NCI-H510A (cell line): Measurements from ENCODE around the gene CLDN5.
"Not testable (repeated sequence)": the region's sequence is repeated elsewhere in the genome, so short reads cannot be mapped to it uniquely, and the experiment has no call there.

Experiments used
- DNase-seq: peaks from one replicate; lab custom pipeline; 2025; lab: John Stamatoyannopoulos, UW

CLDN5 gene

GRCh38 chr22:19548427-19548826, 24.2 kb upstream of the CLDN5 start:
- DNase-seq = not testable (repeated sequence)

GRCh38 chr22:19547620-19548019, 23.4 kb upstream of the CLDN5 start:
- no peak for DNase-seq

- no peak for DNase-seq
Measured at GRCh38 chr22:19546680-19547079, 22.5 kb upstream of the CLDN5 start.

GRCh38 chr22:19545935-19546207, 21.7 kb upstream of the CLDN5 start:
- DNase-seq = no peak

- DNase-seq = no peak
Measured at GRCh38 chr22:19543970-19544708, 19.9 kb upstream of the CLDN5 start.

GRCh38 chr22:19540394-19540793, 16.2 kb upstream of the CLDN5 start:
- DNase-seq = no peak

GRCh38 chr22:19537941-19538488, 13.8 kb upstream of the CLDN5 start:
- DNase-seq = no peak

GRCh38 chr22:19536564-19536963, 12.4 kb upstream of the CLDN5 start:
- no peak for DNase-seq

GRCh38 chr22:19535001-19535400, 10.8 kb upstream of the CLDN5 start:
- DNase-seq = no peak

- no peak for DNase-seq
Measured at GRCh38 chr22:19533857-19534256, 9.6 kb upstream of the CLDN5 start.

- DNase-seq = no peak
Measured at GRCh38 chr22:19533049-19533626, 8.9 kb upstream of the CLDN5 start.

- DNase-seq = not testable (repeated sequence)
Measured at GRCh38 chr22:19531327-19531726, 7.1 kb upstream of the CLDN5 start.

GRCh38 chr22:19530751-19531150, 6.5 kb upstream of the CLDN5 start:
- DNase-seq = no peak

- no peak for DNase-seq
Measured at GRCh38 chr22:19529811-19530210, 5.6 kb upstream of the CLDN5 start.

GRCh38 chr22:19527861-19528417, 3.7 kb upstream of the CLDN5 start:
- no peak for DNase-seq

GRCh38 chr22:19527321-19527721, 3.1 kb upstream of the CLDN5 start:
- DNase-seq = no peak

GRCh38 chr22:19526702-19527111, 2.5 kb upstream of the CLDN5 start:
- DNase-seq = no peak

- DNase-seq = no peak
Measured at GRCh38 chr22:19526076-19526701, 2.0 kb upstream of the CLDN5 start.

- DNase-seq = no peak
Measured at GRCh38 chr22:19525666-19526065, 1.5 kb upstream of the CLDN5 start.

GRCh38 chr22:19525116-19525660, 978 bp upstream of the CLDN5 start:
- DNase-seq = no peak

- no peak for DNase-seq
Measured at GRCh38 chr22:19523240-19524169, 705 bp downstream of the CLDN5 start.

- no peak for DNase-seq
Measured at GRCh38 chr22:19522881-19523239, 1.4 kb downstream of the CLDN5 start.
